Suppressor macrophage treated with lipopolysaccharide for 1 hour (primary cell): ENCODE measurements around the gene FBN1.
A peak's percentile ranks its signal among the peaks of the same experiment; 100 is the strongest.

Experiments
- DNase-seq, 3 donors: peaks; one replicate each; pipeline ENCODE4 v3.0.0-alpha.2; 2020 to 2022

The FBN1 gene

GRCh38 chr15:48547286-48547685 lies 98.2 kb downstream of the FBN1 start:
- no peak for DNase-seq

GRCh38 chr15:48546296-48546695 lies 99.2 kb downstream of the FBN1 start:
- no peak for DNase-seq

DNA sequence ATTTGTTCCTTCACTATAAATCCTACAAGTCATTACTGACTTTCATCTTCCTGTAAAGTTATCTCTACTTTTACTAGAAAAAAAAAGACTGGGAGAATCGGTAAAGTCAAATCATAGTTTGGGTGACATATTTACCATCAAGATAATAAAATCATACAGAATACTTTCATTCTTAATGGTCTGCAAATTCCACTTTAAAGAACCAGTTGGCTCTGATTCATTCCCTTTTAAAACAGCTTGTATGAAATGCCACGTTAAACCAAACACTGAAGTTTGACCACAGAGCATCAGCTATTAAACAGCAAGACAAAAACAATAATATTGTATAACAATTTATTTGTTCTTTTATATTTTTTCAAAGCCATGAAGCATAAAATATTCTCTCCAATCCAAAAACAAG lies 100.7 kb downstream of the FBN1 start:
- no peak for DNase-seq

- no peak for DNase-seq
These were observed 103.9 kb downstream of the FBN1 start for GRCh38 chr15:48541341-48542278.

- DNase-seq = no peak
These were observed 104.8 kb downstream of the FBN1 start for GRCh38 chr15:48540756-48541155.

- DNase-seq = no peak
These were observed 106.6 kb downstream of the FBN1 start for GRCh38 chr15:48538941-48539340.

DNA sequence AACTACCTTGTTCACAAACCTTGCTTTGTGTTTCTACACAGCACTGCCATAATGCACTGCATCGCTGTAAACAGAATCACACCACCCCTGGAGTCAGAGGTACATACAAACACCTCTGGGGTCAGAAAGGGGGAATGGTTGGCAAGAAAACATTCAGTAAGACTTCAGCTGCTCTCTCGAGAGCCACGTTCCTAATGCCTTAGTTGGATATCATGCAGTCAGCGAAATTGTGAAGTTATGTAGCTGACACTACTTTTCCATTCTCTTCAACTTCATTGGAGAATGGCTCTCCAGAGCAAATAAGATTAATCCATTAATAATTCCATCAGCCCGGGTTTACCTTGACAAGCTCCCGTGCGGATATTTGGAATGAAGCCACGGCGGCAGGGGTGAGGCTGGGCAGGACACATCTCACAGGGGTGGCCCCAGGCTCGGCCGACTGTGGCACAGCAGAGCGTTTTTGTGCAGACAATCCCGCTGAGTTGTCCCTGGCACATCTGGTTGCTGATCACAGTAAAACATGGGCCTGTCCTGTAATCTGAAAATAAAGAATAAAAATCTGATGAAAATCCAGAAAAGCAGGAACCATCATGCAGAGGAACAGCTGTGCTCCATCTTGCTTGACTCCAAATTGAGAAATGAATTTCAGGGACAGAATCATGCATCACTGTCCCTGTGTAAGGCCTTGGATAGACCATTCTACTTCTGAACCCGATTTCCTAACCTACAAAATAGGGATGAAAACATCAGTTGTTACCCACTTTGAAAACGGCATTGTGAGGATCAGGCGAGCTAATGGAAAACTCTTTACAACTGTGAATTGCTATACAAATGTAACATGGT lies 108.0 kb downstream of the FBN1 start:
- DNase-seq = no peak

DNA sequence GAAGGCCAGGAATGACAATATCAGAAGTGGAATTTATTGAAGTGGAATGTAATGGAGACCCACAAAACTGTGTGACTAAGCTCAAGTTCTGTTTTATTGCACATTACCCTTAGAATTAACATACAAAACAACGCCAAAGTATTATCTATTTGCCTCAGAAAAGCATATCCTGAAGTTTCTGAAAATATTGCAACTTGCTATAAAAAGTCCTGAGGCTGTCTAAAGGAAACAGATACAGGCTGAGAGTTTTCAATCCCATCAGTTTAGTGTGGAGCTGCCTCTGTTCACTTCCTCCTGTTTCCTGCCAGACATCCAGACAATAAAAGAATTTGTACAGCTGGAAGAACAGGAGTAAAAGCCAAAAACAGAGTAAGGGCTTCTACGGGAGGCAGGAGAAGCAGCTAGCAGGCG lies 108.8 kb downstream of the FBN1 start:
- DNase-seq = no peak

DNA sequence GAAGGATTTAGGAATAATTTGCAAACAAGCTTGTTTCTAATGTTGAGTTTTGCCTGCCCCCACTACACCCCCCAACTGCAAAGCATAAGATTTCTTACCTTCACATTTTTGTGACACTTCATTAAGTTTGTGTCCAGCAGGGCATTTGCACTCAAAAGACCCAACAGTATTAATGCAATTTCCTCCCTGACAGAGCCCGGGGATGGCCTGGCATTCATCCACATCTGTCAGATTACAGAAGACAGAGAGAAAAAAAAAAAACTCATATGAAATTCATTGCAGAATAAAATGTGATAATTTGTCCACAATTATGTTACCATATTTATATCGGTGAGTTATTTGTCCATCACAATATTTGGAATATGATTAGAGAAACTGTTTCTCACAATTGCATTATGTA lies 111.5 kb downstream of the FBN1 start:
- DNase-seq = no peak

DNA sequence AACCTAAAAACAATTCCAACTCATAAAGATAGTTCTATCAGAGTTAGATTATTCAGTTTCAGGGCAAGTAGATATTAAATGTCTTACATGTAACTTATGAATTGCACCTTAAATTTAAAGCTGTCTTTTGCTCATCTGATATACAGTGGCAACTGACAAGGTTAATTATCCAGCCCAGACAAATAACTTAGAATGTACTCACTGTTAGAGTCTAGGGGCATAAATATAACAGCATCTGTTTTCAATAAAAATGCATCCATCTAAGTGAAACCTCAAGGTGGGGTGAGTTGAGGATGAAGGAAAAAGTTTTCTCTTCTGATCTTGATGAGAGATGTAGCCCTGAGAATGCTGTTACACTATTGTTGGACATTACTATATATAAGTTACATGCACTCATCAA lies 112.6 kb downstream of the FBN1 start:
- DNase-seq = no peak

- DNase-seq = no peak
These were observed 115.0 kb downstream of the FBN1 start for GRCh38 chr15:48530528-48530927.

DNA sequence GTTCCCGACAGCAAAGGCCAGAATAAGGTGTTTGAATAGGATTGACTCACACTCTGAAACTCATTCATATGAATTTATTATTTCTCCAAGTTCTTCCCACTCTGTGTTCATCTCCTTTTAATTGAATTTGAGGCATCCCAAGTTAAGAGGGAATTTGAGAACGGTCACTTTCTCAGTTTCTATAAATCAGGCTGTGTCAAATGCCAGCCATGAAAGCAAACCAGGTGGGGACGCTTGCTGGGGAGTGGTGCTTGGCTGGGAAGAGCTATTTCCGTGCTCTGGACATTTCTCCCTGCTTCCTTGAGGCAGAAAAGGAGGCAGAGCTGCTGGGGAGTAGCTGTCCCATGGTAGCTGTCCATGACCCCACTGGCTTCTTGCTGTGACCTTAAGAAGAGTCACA lies 116.6 kb downstream of the FBN1 start:
- DNase-seq = no peak

DNA sequence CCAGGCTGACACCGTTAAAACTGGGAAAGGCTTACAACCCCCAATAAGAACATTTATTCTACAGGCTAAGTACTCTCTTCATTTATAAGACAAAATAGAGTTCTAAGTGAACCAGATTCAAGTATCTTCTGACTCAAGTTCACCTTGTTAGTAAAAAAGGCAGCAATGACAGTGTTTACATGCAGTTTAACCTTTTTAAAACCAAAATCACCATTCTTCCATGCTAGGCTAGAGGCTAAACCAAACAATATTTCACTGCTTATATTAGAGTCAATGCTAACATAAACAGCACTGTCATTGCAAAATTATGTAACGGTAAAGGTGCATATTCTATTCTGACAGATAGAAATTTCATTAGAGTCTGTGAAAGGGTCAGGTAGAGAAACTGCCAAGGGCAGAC lies 118.0 kb downstream of the FBN1 start:
- no peak for DNase-seq

DNA sequence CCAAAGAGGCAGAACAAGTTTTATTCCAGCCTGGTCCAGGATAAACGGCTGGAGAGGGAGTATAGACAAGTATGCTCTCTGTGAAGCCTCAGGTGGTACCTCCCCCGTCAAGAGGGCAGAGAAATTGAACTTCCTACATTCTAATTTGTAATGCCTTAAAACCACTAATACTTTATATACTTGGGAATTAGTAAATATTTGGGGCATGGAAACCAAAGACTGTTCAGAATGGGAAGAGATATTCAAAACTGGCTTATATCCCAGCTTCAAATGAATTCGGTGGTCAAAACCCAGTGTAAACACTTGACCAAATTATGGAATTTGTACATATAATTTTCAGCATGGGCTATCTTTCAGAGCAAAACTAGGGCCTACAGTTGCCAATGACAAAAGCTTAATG lies 122.6 kb downstream of the FBN1 start:
- no peak for DNase-seq

GRCh38 chr15:48522123-48522522 lies 123.4 kb downstream of the FBN1 start:
- DNase-seq = no peak

- DNase-seq = no peak
These were observed 124.9 kb downstream of the FBN1 start for GRCh38 chr15:48520376-48521155.

DNA sequence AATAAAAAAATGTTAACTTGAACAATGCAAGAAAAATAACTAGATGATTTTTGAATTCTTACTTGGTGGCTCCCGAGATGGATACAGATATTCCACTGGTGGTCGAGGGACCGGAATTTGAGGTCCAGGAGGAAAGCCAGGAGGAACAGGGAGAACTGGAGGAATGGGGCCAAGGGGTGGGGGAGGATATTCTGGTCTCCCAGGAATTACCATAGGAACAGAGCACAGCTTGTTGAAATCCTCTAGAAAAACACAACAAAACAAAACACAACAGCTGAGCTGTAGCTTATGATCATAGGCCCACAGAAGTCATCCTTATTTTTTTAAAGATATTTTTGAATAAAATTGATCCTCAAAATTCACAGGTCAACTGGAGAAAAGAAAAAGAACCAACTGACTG lies 129.4 kb downstream of the FBN1 start:
- no peak for DNase-seq

DNA sequence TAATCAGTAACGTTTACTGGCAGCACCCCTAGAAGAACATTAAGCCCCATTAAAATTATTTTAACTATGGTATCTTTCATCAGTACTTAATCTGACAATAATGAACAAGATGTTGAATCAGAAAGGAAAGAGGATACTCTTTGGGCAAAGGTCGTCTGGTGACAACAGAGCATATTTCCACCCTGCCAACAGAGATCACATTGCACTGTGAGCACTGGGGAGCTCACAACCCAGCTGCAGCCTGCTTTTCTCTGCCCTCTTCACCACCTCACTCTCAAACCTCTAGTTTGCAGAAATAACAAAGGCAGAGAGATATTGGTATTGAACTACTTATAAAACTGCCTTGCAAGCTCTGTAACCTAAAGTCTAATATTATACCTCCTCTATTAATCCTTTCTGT lies 130.0 kb downstream of the FBN1 start:
- no peak for DNase-seq

GRCh38 chr15:48514103-48514816 lies 131.2 kb downstream of the FBN1 start:
- DNase-seq = no peak

GRCh38 chr15:48510976-48511375 lies 134.5 kb downstream of the FBN1 start:
- DNase-seq = no peak

GRCh38 chr15:48507416-48508065 lies 138.0 kb downstream of the FBN1 start:
- DNase-seq = peak; percentile 48 to 54 (median 52)

DNA sequence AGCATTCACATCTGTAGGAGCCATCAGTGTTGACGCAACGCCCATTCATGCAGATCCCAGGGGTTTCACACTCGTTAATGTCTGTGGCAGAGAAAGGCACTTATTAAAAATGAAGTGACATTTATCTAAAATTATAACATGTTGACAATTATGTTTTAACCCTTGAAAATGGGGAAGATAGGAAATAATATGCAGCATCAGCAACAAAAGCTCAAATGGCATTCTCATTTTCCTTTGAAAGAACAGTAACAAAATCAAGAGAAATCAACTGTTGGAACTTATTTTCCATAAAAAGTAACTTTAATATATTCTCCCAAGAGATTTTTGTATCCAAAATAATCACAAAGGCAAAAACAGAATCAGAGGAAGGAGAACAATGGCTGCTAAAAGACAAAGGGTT lies 140.4 kb downstream of the FBN1 start:
- no peak for DNase-seq
